Small intestine (tissue), 7 donors: ENCODE data around the gene GTF2IRD1. TPM values are rescaled to one million over a fixed set of nuclear protein-coding genes. Genes with fewer than 3 reads are reported as not detected.
A peak's percentile ranks its signal among the peaks of the same experiment; 100 is the strongest.

Source experiments
- DNase-seq, 2 donors: peaks; one replicate each; pipeline versions ENCODE4 v3.0.0 to v3.0.0-alpha.2; 2013
- FAIRE-seq: peaks from 2 replicates; lab custom pipeline; 2012; peaks lifted over from hg19 to GRCh38; lab: Jason Lieb, UNC
- H3K27ac ChIP-seq, 3 donors: one replicate each; pipeline ENCODE4 v1.5.1; 2013; ENCODE audit warnings: low read length in 2 of 3, mild to moderate bottlenecking in 2 of 3, control low read depth in 1 of 3, inconsistent platforms in 1 of 3, low read depth in 1 of 3, moderate library complexity in 1 of 3
- H3K27me3 ChIP-seq, 3 donors: one replicate each; pipeline ENCODE4 v1.6.1; 2013; ENCODE audit warnings: low read length in 3 of 3, inconsistent platforms in 1 of 3; ENCODE audit not compliant: control insufficient read depth in 3 of 3, insufficient read depth in 3 of 3
- H3K36me3 ChIP-seq, 3 donors: one replicate each; pipeline ENCODE4 v1.6.1; 2013; ENCODE audit warnings: low read length in 3 of 3, inconsistent platforms in 1 of 3, low read depth in 1 of 3, mild to moderate bottlenecking in 1 of 3, moderate library complexity in 1 of 3; ENCODE audit not compliant: control insufficient read depth in 3 of 3, insufficient read depth in 2 of 3
- H3K4me1 ChIP-seq, 3 donors: one replicate each; pipeline ENCODE4 v1.6.1; 2013; ENCODE audit warnings: low read length in 2 of 3, inconsistent platforms in 1 of 3, low read depth in 1 of 3, mild to moderate bottlenecking in 1 of 3, moderate library complexity in 1 of 3; ENCODE audit not compliant: control insufficient read depth in 3 of 3, insufficient read depth in 2 of 3
- H3K4me3 ChIP-seq, 3 donors: one replicate each; pipeline ENCODE4 v1.5.1; 2013; ENCODE audit warnings: low read length in 3 of 3, control low read depth in 1 of 3, inconsistent platforms in 1 of 3, low read depth in 1 of 3, mild to moderate bottlenecking in 1 of 3, moderate library complexity in 1 of 3
- H3K9me3 ChIP-seq, 2 donors: one replicate each; pipeline ENCODE4 v1.6.1; 2013; ENCODE audit warnings: low read depth in 1 of 2, low read length in 1 of 2; ENCODE audit not compliant: control insufficient read depth in 2 of 2, insufficient read depth in 1 of 2
- WGBS, 3 donors: extraction: QIAGEN DNeasy Blood & Tissue Kit; methylation state at CpG; one replicate each; pipeline ENCODE4 v1.1.7; 2013; 5-methylcytosine and 5-hydroxymethylcytosine counted together
- polyA plus RNA-seq, 4 donors: library from polyadenylated mRNA; stranded (reverse) in 3 of 4; unstranded in 1 of 4; fragments of 200-250 nt in 3 of 4; fragments of 120-200 nt in 1 of 4; gene quantifications; one replicate each; pipeline versions ENCODE4 v1.2.1 to v1.2.3, GENCODE V29; 2013
- donor health status: healthy with polysubstance abuse.
- donor health status: control.
- donor health status: control.
- donor health status: Bipolar disorder and iron deficiency.
- donor health status: healthy.

The GTF2IRD1 gene
- polyA plus RNA-seq, 4 donors = 1.6 to 55.2 (median 10.1) TPM

DNA sequence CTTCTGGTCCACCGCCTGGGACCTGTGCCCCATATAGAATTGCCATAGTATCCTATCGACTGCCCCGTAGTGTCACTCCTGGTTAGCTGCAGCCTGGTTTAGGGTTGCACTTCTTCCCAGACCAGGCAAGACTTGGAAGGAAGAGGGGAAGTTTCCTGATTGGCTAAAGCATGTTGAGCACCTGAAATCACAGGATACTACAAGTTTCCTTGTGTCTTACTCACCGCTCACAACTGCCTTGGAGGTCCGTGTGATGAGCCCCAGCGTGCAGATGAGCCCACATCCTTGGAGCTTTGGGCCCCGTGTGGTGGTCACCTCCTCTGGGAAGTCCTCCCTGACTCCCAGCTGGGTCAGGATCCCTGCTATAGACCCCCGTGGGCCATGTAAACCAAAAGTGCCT is 129.9 kb downstream of the GTF2IRD1 start:
- Histone ChIP-seq H3K4me3 (no peak overlapping the region), H3K9me3 (no peaks in the 10 kb centered on the region), H3K4me1 (peaks cover 0 to 48% (median 0%) of the 10 kb centered on the region in 3 donors), H3K27ac (no peak overlapping the region), H3K27me3 (no peaks in the 10 kb centered on the region), H3K36me3 (peaks cover 0 to 73% (median 0%) of the 10 kb centered on the region in 3 donors)
- DNase-seq (no peak), FAIRE-seq (no peak)
- 85 to 90% (median 89%) methylated on average over 8 of the region's 8 CpGs for WGBS, 3 donors

DNA sequence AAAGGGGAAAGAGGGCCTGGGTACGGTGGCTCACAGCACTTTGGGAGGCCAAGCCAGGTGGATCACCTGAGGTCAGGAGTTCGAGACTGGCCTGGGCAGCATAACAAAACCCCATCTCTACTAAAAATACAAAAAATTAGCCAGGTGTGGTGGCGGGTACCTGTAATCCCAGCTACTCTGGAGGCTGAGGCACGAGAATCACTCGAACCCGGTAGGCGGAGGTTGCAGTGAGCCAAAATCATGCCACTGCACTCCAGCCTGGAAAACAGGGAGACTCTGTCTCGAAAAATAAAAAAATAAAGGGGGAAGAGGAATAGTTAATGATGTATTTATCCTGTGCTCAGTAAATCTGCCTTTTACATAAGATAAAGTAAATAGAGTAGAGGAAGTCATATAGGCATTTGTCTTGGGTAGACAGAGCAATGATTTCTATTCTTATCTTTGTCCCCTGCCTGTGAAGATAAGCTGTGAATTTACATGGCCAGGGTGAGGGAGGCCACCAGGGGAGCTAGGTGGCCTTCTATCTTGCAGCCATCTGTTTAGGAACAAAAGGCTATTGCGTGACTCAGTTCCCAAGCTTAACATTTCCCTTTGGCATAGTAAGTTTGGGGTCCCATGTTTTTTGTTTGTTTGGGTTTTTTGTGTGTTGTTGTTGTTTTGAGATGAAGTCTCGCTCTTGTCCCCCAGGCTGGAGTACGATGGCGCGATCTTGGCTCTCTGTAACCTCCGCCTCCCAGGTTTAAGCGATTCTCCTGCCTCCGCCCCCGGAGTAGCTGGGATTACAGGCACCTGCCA is 130.7 kb downstream of the GTF2IRD1 start:
- Histone ChIP-seq H3K4me3 (no peak overlapping the region), H3K4me1 (peaks cover 0 to 48% (median 0%) of the 10 kb centered on the region in 3 donors), H3K9me3 (no peaks in the 10 kb centered on the region), H3K36me3 (peaks cover 0 to 74% (median 0%) of the 10 kb centered on the region in 3 donors), H3K27ac (peak overlapping the region in 1 of 3 donors; percentile 43), H3K27me3 (no peaks in the 10 kb centered on the region)
- peak; percentile 51 to 55 for DNase-seq
- 82 to 88% (median 82%) methylated on average over 17 of the region's 17 CpGs for WGBS, 3 donors
- FAIRE-seq = no peak

GRCh38 chr7:74585844-74586243 is 132.1 kb downstream of the GTF2IRD1 start:
- no peaks in the 10 kb centered on the region for H3K27me3 ChIP-seq
- peaks cover 0 to 34% (median 0%) of the 10 kb centered on the region in 3 donors for H3K4me1 ChIP-seq
- H3K36me3 ChIP-seq = peaks cover 0 to 83% (median 0%) of the 10 kb centered on the region in 3 donors
- no peak overlapping the region for H3K4me3 ChIP-seq
- no peak overlapping the region for H3K27ac ChIP-seq
- no peak for FAIRE-seq
- H3K9me3 ChIP-seq = no peaks in the 10 kb centered on the region
- DNase-seq = no peak

- 81 to 86% (median 85%) methylated on average over 18 of the region's 18 CpGs for WGBS, 3 donors
- Histone ChIP-seq H3K4me3 (no peak overlapping the region), H3K9me3 (no peaks in the 10 kb centered on the region), H3K27me3 (no peaks in the 10 kb centered on the region), H3K27ac (peak overlapping the region in 1 of 3 donors; percentile 8), H3K4me1 (peaks cover 0 to 28% (median 0%) of the 10 kb centered on the region in 3 donors), H3K36me3 (peaks cover 0 to 83% (median 0%) of the 10 kb centered on the region in 3 donors)
- DNase-seq (no peak), FAIRE-seq (no peak)
Measured at GRCh38 chr7:74586258-74587175, 132.8 kb downstream of the GTF2IRD1 start.

- FAIRE-seq (no peak), DNase-seq (peak; percentile 50 to 65)
- Histone ChIP-seq H3K4me3 (no peak overlapping the region), H3K9me3 (no peaks in the 10 kb centered on the region), H3K4me1 (peaks cover 0 to 27% (median 0%) of the 10 kb centered on the region in 3 donors), H3K27me3 (no peaks in the 10 kb centered on the region), H3K27ac (peak overlapping the region in 2 of 3 donors; percentile 39 to 79), H3K36me3 (peaks cover 0 to 82% (median 0%) of the 10 kb centered on the region in 3 donors)
- 36 to 51% (median 41%) methylated on average over 13 of the region's 13 CpGs for WGBS, 3 donors
Measured at GRCh38 chr7:74587435-74588126, 133.9 kb downstream of the GTF2IRD1 start.

GRCh38 chr7:74590813-74591212 is 137.1 kb downstream of the GTF2IRD1 start:
- Histone ChIP-seq H3K27me3 (no peaks in the 10 kb centered on the region), H3K4me1 (peaks cover 0 to 11% (median 0%) of the 10 kb centered on the region in 3 donors), H3K27ac (no peak overlapping the region), H3K4me3 (no peak overlapping the region), H3K36me3 (peaks cover 3 to 95% (median 4%) of the 10 kb centered on the region in 3 donors), H3K9me3 (no peaks in the 10 kb centered on the region)
- DNase-seq (no peak), FAIRE-seq (no peak)
- 89 to 93% (median 91%) methylated on average over 16 of the region's 16 CpGs for WGBS, 3 donors

GRCh38 chr7:74598558-74598957 is 144.9 kb downstream of the GTF2IRD1 start:
- H3K9me3 ChIP-seq = no peaks in the 10 kb centered on the region
- H3K27ac ChIP-seq = no peak overlapping the region
- no peaks in the 10 kb centered on the region for H3K27me3 ChIP-seq
- H3K4me3 ChIP-seq = no peak overlapping the region
- no peaks in the 10 kb centered on the region for H3K4me1 ChIP-seq
- WGBS, 3 donors = 73 to 83% (median 82%) methylated on average over 1 of the region's 1 CpG
- H3K36me3 ChIP-seq = peaks cover 4 to 91% (median 11%) of the 10 kb centered on the region in 3 donors
- DNase-seq (no peak), FAIRE-seq (no peak)

DNA sequence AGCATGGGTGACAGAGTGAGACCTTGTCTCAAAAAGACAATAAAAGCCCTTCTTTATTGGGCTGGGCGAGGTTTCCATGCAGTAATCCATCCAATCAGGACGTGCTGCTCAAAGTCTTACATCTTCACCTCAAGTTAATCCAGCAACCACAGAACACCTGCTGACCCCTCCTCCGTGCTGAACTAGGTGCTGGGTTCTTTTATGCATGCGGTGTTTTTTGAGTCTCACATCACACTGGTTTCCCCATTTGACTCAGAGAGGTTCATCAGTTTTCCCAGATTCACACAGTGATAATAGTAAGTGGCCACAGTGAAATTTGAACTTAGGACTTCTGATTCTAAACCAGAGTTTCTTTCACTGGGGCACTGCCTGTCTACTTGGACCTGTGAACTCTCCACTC is 145.5 kb downstream of the GTF2IRD1 start:
- H3K4me3 ChIP-seq = no peak overlapping the region
- H3K4me1 ChIP-seq = no peaks in the 10 kb centered on the region
- DNase-seq = no peak
- H3K27ac ChIP-seq = no peak overlapping the region
- peaks cover 4 to 93% (median 11%) of the 10 kb centered on the region in 3 donors for H3K36me3 ChIP-seq
- WGBS, 3 donors = 55 to 76% (median 69%) methylated on average over 4 of the region's 4 CpGs
- H3K9me3 ChIP-seq = no peaks in the 10 kb centered on the region
- FAIRE-seq = no peak
- H3K27me3 ChIP-seq = no peaks in the 10 kb centered on the region
